Tracheal epithelial cell (primary cell): ENCODE measurements around the gene ARID4A. TPM values are rescaled to one million over a fixed set of nuclear protein-coding genes. Genes with fewer than 3 reads are reported as not detected.

Experiments used
- total RNA-seq: library from RNA; depleted of rRNA; stranded (reverse); fragments of >200 nt; gene quantifications from 2 replicates; pipeline ENCODE4 v1.2.1, GENCODE V29; 2014

Gene ARID4A
- 4.3 and 5.5 TPM in 2 replicates for total RNA-seq

GRCh38 chr14:58298477-58299400 lies at the start of gene ARID4A:
TSS of gene ARID4A (plus strand) at chr14:58298555. CDS start at chr14:58299855, 1,300 bp downstream.

GRCh38 chr14:58395812-58396788 lies 97.7 kb downstream of the ARID4A start, which contains the start of gene TOMM20L:
TSS of gene TOMM20L (plus strand) at chr14:58395930. CDS start at chr14:58395958, 28 bp downstream.

Other genes starting within 250 kb of the ARID4A start
- 1.4 TPM in 1 of 2 replicates, not detected in the other for gene ARMH4, start 146.3 kb upstream of the ARID4A start, total RNA-seq
- 29.2 and 35.7 TPM in 2 replicates for gene ACTR10, start 98.4 kb upstream of the ARID4A start, total RNA-seq
- gene PSMA3, start 53.7 kb upstream of the ARID4A start, total RNA-seq = 75.7 and 99.0 TPM in 2 replicates
- not detected in 2 replicates for gene TOMM20L, start 97.4 kb downstream of the ARID4A start, total RNA-seq
- gene TIMM9, start 129.0 kb downstream of the ARID4A start, total RNA-seq = 24.6 and 27.9 TPM in 2 replicates
- gene KIAA0586, start 129.2 kb downstream of the ARID4A start, total RNA-seq = 8.9 and 14.9 TPM in 2 replicates